Fibroblast of lung (primary cell): ENCODE results near the gene FMN1. TPM values are rescaled to one million over a fixed set of nuclear protein-coding genes. Genes with fewer than 3 reads are reported as not detected.
"Not testable (repeated sequence)": the region's sequence is repeated elsewhere in the genome, so short reads cannot be mapped to it uniquely, and the experiment has no call there.

Source experiments
- DNase-seq, 2 donors: peaks; one replicate each; pipeline versions ENCODE4 v3.0.0 to v3.0.0-alpha.2; 2010; ENCODE audit warnings: low read depth in 2 of 2
- H2AFZ ChIP-seq: 2 replicates; pipeline ENCODE4 v1.5.1; 2012; ENCODE audit warnings: low read length, control low read depth, inconsistent platforms
- H3K27ac ChIP-seq: 2 replicates; pipeline ENCODE4 v1.5.1; 2011; ENCODE audit warnings: low read length, control low read depth; ENCODE audit not compliant: insufficient read depth
- H3K27me3 ChIP-seq: 2 replicates; pipeline ENCODE4 v1.5.1; 2011; ENCODE audit warnings: mild to moderate bottlenecking, low read length; ENCODE audit not compliant: control insufficient read depth, insufficient read depth
- H3K36me3 ChIP-seq: 2 replicates; pipeline ENCODE4 v1.5.1; 2011; ENCODE audit warnings: low read length; ENCODE audit not compliant: control insufficient read depth, insufficient read depth
- H3K4me1 ChIP-seq: 2 replicates; pipeline ENCODE4 v1.5.1; 2011; ENCODE audit warnings: low read length; ENCODE audit not compliant: control insufficient read depth, insufficient read depth; ENCODE audit errors: extremely low read depth
- H3K4me2 ChIP-seq: 2 replicates; pipeline ENCODE4 v1.5.1; 2011; ENCODE audit warnings: low read length, control low read depth; ENCODE audit not compliant: insufficient read depth; ENCODE audit errors: extremely low read depth
- H3K4me3 ChIP-seq, 4 experiments: fragments of 200-600 bp in 1 of 4; sonication (generic) in 1 of 4; replicated peaks in 1 of 4; 2 replicates each; pipeline ENCODE4 v1.5.1; 2011 to 2016; ENCODE audit warnings: low read length in 4 of 4, low read depth in 3 of 4, mild to moderate bottlenecking in 3 of 4, control low read depth in 2 of 4, inconsistent platforms in 1 of 4, mixed read lengths in 1 of 4; ENCODE audit not compliant: insufficient read depth in 1 of 4; ENCODE audit errors: control extremely low read depth in 1 of 4
- H3K79me2 ChIP-seq: 2 replicates; pipeline ENCODE4 v1.5.1; 2012; ENCODE audit warnings: mild to moderate bottlenecking, low read length, inconsistent platforms; ENCODE audit not compliant: control insufficient read depth, insufficient read depth
- H3K9ac ChIP-seq: 2 replicates; pipeline ENCODE4 v1.5.1; 2011; ENCODE audit warnings: mild to moderate bottlenecking, low read length, control low read depth; ENCODE audit not compliant: insufficient read depth
- H3K9me3 ChIP-seq: 2 replicates; pipeline ENCODE4 v1.5.1; 2012; ENCODE audit warnings: low read depth, low read length; ENCODE audit not compliant: control insufficient read depth, insufficient read depth
- H4K20me1 ChIP-seq: 2 replicates; pipeline ENCODE4 v1.5.1; 2011; ENCODE audit warnings: low read length; ENCODE audit not compliant: control insufficient read depth, insufficient read depth; ENCODE audit errors: extremely low read depth
- EZH2 ChIP-seq: IDR thresholded peaks from 2 replicates; pipeline ENCODE4 v1.5.1; 2012; ENCODE audit warnings: low read length, control low read depth, mild to moderate bottlenecking; ENCODE audit errors: missing control alignments
- polyA plus RNA-seq, 2 donors: library from polyadenylated mRNA; depleted of rRNA in 1 of 2; stranded (reverse) in 1 of 2; unstranded in 1 of 2; fragments of >200 nt; gene quantifications; 2 replicates each; pipeline ENCODE4 v1.2.1, GENCODE V29; 2011 to 2012; ENCODE audit warnings: missing spikeins in 1 of 2
- total RNA-seq: library from RNA; depleted of rRNA; stranded (reverse); fragments of >200 nt; gene quantifications from 2 replicates; pipeline ENCODE4 v1.2.1, GENCODE V29; 2014
- TF ChIP-seq, protein P1 (sequence below), 2 donors: IDR thresholded peaks in 1 of 2; conservative IDR thresholded peaks in 1 of 2; 1 replicate in 1 of 2; 2 replicates in 1 of 2; pipeline ENCODE4 v1.5.1; 2011 to 2012; ENCODE audit warnings: low read length in 2 of 2, control low read depth in 1 of 2, inconsistent platforms in 1 of 2, low read depth in 1 of 2, mild to moderate bottlenecking in 1 of 2

FMN1 gene
- total and polyA plus RNA-seq, 2 donors (not counting 1 experiment from before 2014, with no cell fraction given) = 7.5 to 43.8 TPM

DNA sequence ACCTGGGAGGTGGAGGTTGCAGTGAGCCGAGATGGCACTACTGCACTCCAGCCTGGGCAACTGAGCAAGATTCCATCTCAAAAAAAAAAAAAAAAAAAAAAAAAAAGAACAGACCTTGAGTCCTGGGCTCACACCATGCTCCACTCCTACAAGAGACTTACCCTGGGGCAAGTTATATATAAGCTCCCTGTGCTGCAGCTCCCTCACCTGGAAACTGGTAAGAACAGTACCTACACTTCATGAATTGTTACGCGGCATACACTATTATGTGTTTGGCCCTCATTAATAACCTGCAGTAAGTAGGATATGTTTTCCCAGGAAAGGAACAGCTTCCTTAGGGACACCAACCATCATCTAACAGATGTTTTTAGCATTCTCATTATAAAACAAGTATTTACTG lies 119.6 kb downstream of the FMN1 start:
- Histone ChIP-seq H2AFZ (no peak overlapping the region), H3K4me3 (no peak overlapping the region), H3K9ac (no peak overlapping the region), H3K9me3 (no peaks in the 10 kb centered on the region), H3K4me2 (no peak overlapping the region), H3K36me3 (no peaks in the 10 kb centered on the region), H3K79me2 (peaks cover 33% of the 10 kb centered on the region), H3K27me3 (no peaks in the 10 kb centered on the region), H3K27ac (no peak overlapping the region), H3K4me1 (no peaks in the 10 kb centered on the region), H4K20me1 (no peaks in the 10 kb centered on the region)
- TF ChIP-seq EZH2 = no peak
- TF ChIP-seq, protein P1, sequence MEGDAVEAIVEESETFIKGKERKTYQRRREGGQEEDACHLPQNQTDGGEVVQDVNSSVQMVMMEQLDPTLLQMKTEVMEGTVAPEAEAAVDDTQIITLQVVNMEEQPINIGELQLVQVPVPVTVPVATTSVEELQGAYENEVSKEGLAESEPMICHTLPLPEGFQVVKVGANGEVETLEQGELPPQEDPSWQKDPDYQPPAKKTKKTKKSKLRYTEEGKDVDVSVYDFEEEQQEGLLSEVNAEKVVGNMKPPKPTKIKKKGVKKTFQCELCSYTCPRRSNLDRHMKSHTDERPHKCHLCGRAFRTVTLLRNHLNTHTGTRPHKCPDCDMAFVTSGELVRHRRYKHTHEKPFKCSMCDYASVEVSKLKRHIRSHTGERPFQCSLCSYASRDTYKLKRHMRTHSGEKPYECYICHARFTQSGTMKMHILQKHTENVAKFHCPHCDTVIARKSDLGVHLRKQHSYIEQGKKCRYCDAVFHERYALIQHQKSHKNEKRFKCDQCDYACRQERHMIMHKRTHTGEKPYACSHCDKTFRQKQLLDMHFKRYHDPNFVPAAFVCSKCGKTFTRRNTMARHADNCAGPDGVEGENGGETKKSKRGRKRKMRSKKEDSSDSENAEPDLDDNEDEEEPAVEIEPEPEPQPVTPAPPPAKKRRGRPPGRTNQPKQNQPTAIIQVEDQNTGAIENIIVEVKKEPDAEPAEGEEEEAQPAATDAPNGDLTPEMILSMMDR (conservative IDR thresholded peaks at IDR 0.05 in 1 of 2, IDR thresholded peaks at IDR 0.05 in 1 of 2; ENCODE audit: low read depth in 1 of 2, low read length in 2 of 2) = no peak
- DNase-seq = no peak

DNA sequence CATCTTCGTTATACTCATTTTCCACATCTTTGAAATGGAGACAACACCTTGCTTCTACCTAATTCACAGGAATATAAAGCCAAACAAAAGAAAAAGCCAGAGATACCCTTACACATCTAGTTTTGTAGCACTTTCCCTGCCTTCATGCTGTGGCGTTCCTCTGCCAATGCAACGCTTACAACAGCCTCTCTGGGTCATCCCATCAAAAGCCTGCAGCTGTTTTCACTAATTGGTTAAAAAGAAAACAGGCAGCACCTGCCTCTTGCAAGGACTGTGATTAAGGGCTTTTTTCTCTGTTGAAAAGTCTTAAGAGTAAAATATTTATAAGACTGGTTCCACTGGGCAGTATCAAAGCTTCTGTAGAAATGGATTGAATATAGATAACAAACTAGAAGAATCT lies 120.3 kb downstream of the FMN1 start:
- H3K36me3 ChIP-seq = no peaks in the 10 kb centered on the region
- no peak for TF ChIP-seq EZH2
- TF ChIP-seq, protein P1 (conservative IDR thresholded peaks at IDR 0.05 in 1 of 2, IDR thresholded peaks at IDR 0.05 in 1 of 2; ENCODE audit: low read depth in 1 of 2, low read length in 2 of 2) = no peak
- no peak for DNase-seq
- no peak overlapping the region for H3K9ac ChIP-seq
- no peaks in the 10 kb centered on the region for H3K9me3 ChIP-seq
- no peaks in the 10 kb centered on the region for H3K27me3 ChIP-seq
- no peak overlapping the region for H3K4me2 ChIP-seq
- no peak overlapping the region for H2AFZ ChIP-seq
- no peak overlapping the region for H3K4me3 ChIP-seq
- no peaks in the 10 kb centered on the region for H4K20me1 ChIP-seq
- peaks cover 37% of the 10 kb centered on the region for H3K79me2 ChIP-seq
- peaks cover under 1% of the 10 kb centered on the region for H3K4me1 ChIP-seq
- H3K27ac ChIP-seq = no peak overlapping the region

DNA sequence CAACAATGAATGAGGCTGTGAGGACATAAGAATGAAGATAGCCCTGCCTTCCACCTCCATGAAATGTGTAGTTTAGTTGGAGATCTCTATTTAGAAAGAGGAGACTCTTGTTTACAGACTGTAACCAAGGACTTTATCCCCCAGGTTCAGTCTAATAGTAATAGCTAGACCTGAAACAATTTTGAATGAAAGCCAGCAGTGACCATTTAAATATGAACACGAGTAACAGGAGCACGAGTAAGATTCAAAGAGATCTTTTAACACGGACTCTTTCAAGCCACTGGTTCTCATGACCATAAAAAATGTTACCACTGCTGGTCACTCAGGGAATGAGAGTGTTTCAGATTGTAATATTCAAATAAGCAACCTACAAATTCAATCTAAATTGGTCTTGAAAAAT lies 123.1 kb downstream of the FMN1 start:
- no peak overlapping the region for H3K9ac ChIP-seq
- no peaks in the 10 kb centered on the region for H4K20me1 ChIP-seq
- H2AFZ ChIP-seq = no peak overlapping the region
- no peak overlapping the region for H3K4me3 ChIP-seq
- no peak overlapping the region for H3K27ac ChIP-seq
- TF ChIP-seq, protein P1 (conservative IDR thresholded peaks at IDR 0.05 in 1 of 2, IDR thresholded peaks at IDR 0.05 in 1 of 2; ENCODE audit: low read depth in 1 of 2, low read length in 2 of 2) = no peak
- no peak for TF ChIP-seq EZH2
- no peaks in the 10 kb centered on the region for H3K9me3 ChIP-seq
- no peak overlapping the region for H3K4me2 ChIP-seq
- H3K27me3 ChIP-seq = no peaks in the 10 kb centered on the region
- peaks cover 16% of the 10 kb centered on the region for H3K4me1 ChIP-seq
- no peak for DNase-seq
- H3K36me3 ChIP-seq = peaks cover 2% of the 10 kb centered on the region
- peaks cover 51% of the 10 kb centered on the region for H3K79me2 ChIP-seq

DNA sequence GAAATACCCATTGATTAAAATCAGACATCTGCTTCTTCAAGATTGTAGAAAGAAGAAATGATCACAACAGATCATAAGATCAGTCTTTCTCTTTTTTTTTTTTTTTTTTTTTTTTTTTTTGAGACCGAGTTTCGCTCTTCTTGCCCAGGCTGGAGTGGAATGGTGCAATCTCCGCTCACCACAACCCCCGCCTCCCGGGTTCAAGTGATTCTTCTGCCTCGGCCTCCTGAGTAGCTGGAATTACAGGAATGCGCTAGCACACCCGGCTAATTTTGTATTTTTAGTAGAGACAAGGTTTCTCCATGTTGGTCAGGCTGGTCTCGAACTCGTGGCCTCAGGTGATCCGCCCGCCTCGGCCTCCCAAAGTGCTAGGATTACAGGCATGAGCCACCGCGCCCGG lies 124.6 kb downstream of the FMN1 start:
- H3K27ac ChIP-seq = not testable (repeated sequence)
- H3K79me2 ChIP-seq = peaks cover 56% of the 10 kb centered on the region

More for the DNA sequence above, 124.6 kb downstream of the FMN1 start:
- DNase-seq, H3K27me3 ChIP-seq, H3K4me2 ChIP-seq, H2AFZ ChIP-seq, H3K36me3 ChIP-seq, H3K4me3 ChIP-seq, H3K9me3 ChIP-seq, H3K9ac ChIP-seq, H4K20me1 ChIP-seq: not testable (repeated sequence)
- H3K4me1 ChIP-seq = peaks cover 18% of the 10 kb centered on the region
